Breast epithelium (tissue), 3 donors: Measurements from ENCODE around the gene DPEP3.

ENCODE experiments used
- CTCF ChIP-seq, 3 donors: fragments of 450-650 bp; IDR thresholded peaks; one replicate each; pipeline ENCODE4 v1.5.1; 2016 to 2017; ENCODE audit warnings: antibody characterized with exemption in 3 of 3, mild to moderate bottlenecking in 3 of 3, moderate library complexity in 3 of 3
- POLR2A ChIP-seq: fragments of 450-650 bp; IDR thresholded peaks from one replicate; pipeline ENCODE4 v1.6.1; 2016; ENCODE audit warnings: antibody characterized with exemption, mild to moderate bottlenecking, moderate library complexity
- POLR2AphosphoS5 ChIP-seq, 3 donors: sonication (generic); formaldehyde crosslinking; IDR thresholded peaks; one replicate each; pipeline ENCODE4 v1.6.1; 2017; ENCODE audit warnings: antibody characterized with exemption in 3 of 3

GRCh38 chr16:67943619-67944504, 36.4 kb downstream of the DPEP3 start, which contains the start of gene LCAT:
- TF ChIP-seq POLR2A, result no peak
- TF ChIP-seq CTCF (IDR thresholded peaks at IDR 0.05), result no peak
- no peak for TF ChIP-seq POLR2AphosphoS5 (IDR thresholded peaks at IDR 0.05)
